Neutrophil (primary cell): ENCODE measurements around the gene WDFY4.

ENCODE experiments used
- H3K27ac ChIP-seq: fragments of 200-600 bp; sonication (generic); 2 replicates; pipeline ENCODE4 v1.5.1; 2016; ENCODE audit warnings: mild to moderate bottlenecking, moderate library complexity
- H3K27me3 ChIP-seq: fragments of 200-600 bp; sonication (generic); 2 replicates; pipeline ENCODE4 v1.6.0; 2016; ENCODE audit warnings: mild to moderate bottlenecking
- H3K36me3 ChIP-seq: fragments of 200-600 bp; sonication (generic); 2 replicates; pipeline ENCODE4 v1.5.1; 2017
- H3K4me1 ChIP-seq, 2 experiments: fragments of 200-600 bp in 1 of 2; sonication (generic) in 1 of 2; 1 replicate in 1 of 2; 2 replicates in 1 of 2; pipeline versions ENCODE4 v1.5.1 to v1.6.1; 2013 to 2016; ENCODE audit warnings: low read depth in 1 of 2, low read length in 1 of 2, mild to moderate bottlenecking in 1 of 2, moderate library complexity in 1 of 2; ENCODE audit not compliant: control insufficient read depth in 1 of 2, insufficient read depth in 1 of 2
- H3K4me3 ChIP-seq, 2 experiments: fragments of 200-600 bp in 1 of 2; sonication (generic) in 1 of 2; 1 replicate in 1 of 2; 2 replicates in 1 of 2; pipeline ENCODE4 v1.5.1; 2013 to 2016; ENCODE audit warnings: low read depth in 1 of 2, low read length in 1 of 2, mild to moderate bottlenecking in 1 of 2, moderate library complexity in 1 of 2
- H3K9me3 ChIP-seq: fragments of 200-600 bp; sonication (generic); 2 replicates; pipeline ENCODE4 v1.5.1; 2016
- CTCF ChIP-seq: fragments of 200-600 bp; sonication (generic); IDR thresholded peaks from 2 replicates; pipeline ENCODE4 v1.5.1; 2016; ENCODE audit warnings: antibody characterized with exemption

The WDFY4 gene

GRCh38 chr10:48842231-48842630, 157.6 kb downstream of the WDFY4 start:
- Histone ChIP-seq H3K4me1 (no peaks in the 10 kb centered on the region), H3K36me3 (peaks cover 95% of the 10 kb centered on the region), H3K9me3 (no peaks in the 10 kb centered on the region), H3K27me3 (no peaks in the 10 kb centered on the region), H3K27ac (no peak overlapping the region), H3K4me3 (no peak overlapping the region)
- TF ChIP-seq CTCF = no peak

GRCh38 chr10:48843198-48843597, 158.5 kb downstream of the WDFY4 start:
- H3K36me3 ChIP-seq = peaks cover 95% of the 10 kb centered on the region
- no peak for TF ChIP-seq CTCF
- H3K27me3 ChIP-seq = no peaks in the 10 kb centered on the region
- no peak overlapping the region for H3K4me3 ChIP-seq
- H3K9me3 ChIP-seq = no peaks in the 10 kb centered on the region
- H3K4me1 ChIP-seq = no peaks in the 10 kb centered on the region
- no peak overlapping the region for H3K27ac ChIP-seq

GRCh38 chr10:48844616-48845015, 159.9 kb downstream of the WDFY4 start:
- no peak for TF ChIP-seq CTCF
- H3K4me3 ChIP-seq = no peak overlapping the region
- H3K36me3 ChIP-seq = peaks cover 95% of the 10 kb centered on the region
- H3K27me3 ChIP-seq = no peaks in the 10 kb centered on the region
- H3K9me3 ChIP-seq = no peaks in the 10 kb centered on the region
- H3K27ac ChIP-seq = no peak overlapping the region
- H3K4me1 ChIP-seq = no peaks in the 10 kb centered on the region

- Histone ChIP-seq H3K4me3 (no peak overlapping the region), H3K4me1 (no peaks in the 10 kb centered on the region), H3K36me3 (peaks cover 93% of the 10 kb centered on the region), H3K27me3 (no peaks in the 10 kb centered on the region), H3K9me3 (no peaks in the 10 kb centered on the region), H3K27ac (no peak overlapping the region)
- no peak for TF ChIP-seq CTCF
Measured at GRCh38 chr10:48845512-48845911, 160.8 kb downstream of the WDFY4 start.

- no peaks in the 10 kb centered on the region for H3K9me3 ChIP-seq
- H3K4me1 ChIP-seq = no peaks in the 10 kb centered on the region
- no peak overlapping the region for H3K4me3 ChIP-seq
- peaks cover 95% of the 10 kb centered on the region for H3K36me3 ChIP-seq
- no peaks in the 10 kb centered on the region for H3K27me3 ChIP-seq
- no peak for TF ChIP-seq CTCF
- no peak overlapping the region for H3K27ac ChIP-seq
Measured at GRCh38 chr10:48847691-48848090, 163.0 kb downstream of the WDFY4 start.

- Histone ChIP-seq H3K36me3 (peaks cover 22% of the 10 kb centered on the region), H3K27ac (no peak overlapping the region), H3K4me3 (no peak overlapping the region), H3K4me1 (no peaks in the 10 kb centered on the region), H3K27me3 (no peaks in the 10 kb centered on the region), H3K9me3 (no peaks in the 10 kb centered on the region)
- no peak for TF ChIP-seq CTCF
Measured at GRCh38 chr10:48856855-48857254, 172.2 kb downstream of the WDFY4 start.
